ENCODE results near the gene ZSWIM5.

The ZSWIM5 gene

GRCh38 chr1:45032837-45033236 is 173.6 kb downstream of the ZSWIM5 start:
- no peak for TF ChIP-seq CTCF (conservative IDR thresholded peaks at IDR 0.05; ENCODE audit: control insufficient read depth, insufficient read depth, low read depth, low read length)
- no peak overlapping the region for H3K4me3 ChIP-seq (ENCODE audit: control insufficient read depth, low read depth, low read length)
- DNase-seq (ENCODE audit: low read depth), result no peak

GRCh38 chr1:45026446-45026845 is 180.0 kb downstream of the ZSWIM5 start:
- no peak for TF ChIP-seq CTCF (conservative IDR thresholded peaks at IDR 0.05; ENCODE audit: control insufficient read depth, insufficient read depth, low read depth, low read length)
- peak; percentile 12 for DNase-seq (ENCODE audit: low read depth)
- H3K4me3 ChIP-seq (ENCODE audit: control insufficient read depth, low read depth, low read length), result no peak overlapping the region

- no peak overlapping the region for H3K4me3 ChIP-seq (ENCODE audit: control insufficient read depth, low read depth, low read length)
- TF ChIP-seq CTCF (conservative IDR thresholded peaks at IDR 0.05; ENCODE audit: control insufficient read depth, insufficient read depth, low read depth, low read length), result no peak
- no peak for DNase-seq (ENCODE audit: low read depth)
These were observed 182.7 kb downstream of the ZSWIM5 start for GRCh38 chr1:45023663-45024062.

- TF ChIP-seq CTCF (conservative IDR thresholded peaks at IDR 0.05; ENCODE audit: control insufficient read depth, insufficient read depth, low read depth, low read length), result peak; percentile 81
- peak; percentile 58 for DNase-seq (ENCODE audit: low read depth)
- H3K4me3 ChIP-seq (ENCODE audit: control insufficient read depth, low read depth, low read length), result no peak overlapping the region
These were observed 187.7 kb downstream of the ZSWIM5 start for GRCh38 chr1:45018599-45019230.

GRCh38 chr1:45016767-45017166 is 189.6 kb downstream of the ZSWIM5 start:
- no peak for TF ChIP-seq CTCF (conservative IDR thresholded peaks at IDR 0.05; ENCODE audit: control insufficient read depth, insufficient read depth, low read depth, low read length)
- H3K4me3 ChIP-seq (ENCODE audit: control insufficient read depth, low read depth, low read length), result no peak overlapping the region
- DNase-seq (ENCODE audit: low read depth), result no peak

GRCh38 chr1:45016090-45016697 is 190.2 kb downstream of the ZSWIM5 start:
- TF ChIP-seq CTCF (conservative IDR thresholded peaks at IDR 0.05; ENCODE audit: control insufficient read depth, insufficient read depth, low read depth, low read length), result no peak
- H3K4me3 ChIP-seq (ENCODE audit: control insufficient read depth, low read depth, low read length), result no peak overlapping the region
- no peak for DNase-seq (ENCODE audit: low read depth)

Measured in fibroblast of mammary gland (primary cell).